Measurements from ENCODE around the gene EPHB2. TPM values are rescaled to one million over a fixed set of nuclear protein-coding genes. Genes with fewer than 3 reads are reported as not detected.

EPHB2 gene
- total and polyA plus RNA-seq, 2 donors (not counting 3 experiments of a cell fraction or from before 2014, with no cell fraction given), result 50.8 to 69.1 TPM

- intact Hi-C loops (cut with micrococcal nuclease), result no loop called here
- H3K9me1 ChIP-seq (replicated peaks; ENCODE audit: control insufficient read depth, extremely low read depth, insufficient read depth, low read length), result no peaks in the 10 kb centered on the region
- no peak for DNase-seq (ENCODE audit: low read depth, low spot score)
Measured at GRCh38 chr1:22793647-22794046, 83.0 kb downstream of the EPHB2 start.

More at GRCh38 chr1:22793647-22794046, 83.0 kb downstream of the EPHB2 start:
- H3K27me3 ChIP-seq (ENCODE audit: control insufficient read depth in 2 of 2, insufficient read depth in 2 of 2, low read length in 2 of 2), result no peaks in the 10 kb centered on the region
- no peak for FAIRE-seq
- H3K9me3 ChIP-seq (replicated peaks; ENCODE audit: control insufficient read depth, insufficient read depth, low read length), result no peaks in the 10 kb centered on the region
- no peak overlapping the region for H3K4me2 ChIP-seq (ENCODE audit: insufficient read depth, low read length)
- no peak overlapping the region for H3K27ac ChIP-seq (ENCODE audit: insufficient read depth, low read depth, low read length)
- no peaks in the 10 kb centered on the region for H3K36me3 ChIP-seq (ENCODE audit: control insufficient read depth in 2 of 2, extremely low read depth in 1 of 2, insufficient read depth in 2 of 2, low read length in 2 of 2)
- no peak overlapping the region for H3K4me3 ChIP-seq (replicated peaks in 1 of 3; ENCODE audit: insufficient read depth in 1 of 3, low read depth in 1 of 3, low read length in 3 of 3)
- H2AFZ ChIP-seq (ENCODE audit: low read depth, low read length), result no peak overlapping the region
- no peaks in the 10 kb centered on the region for H4K20me1 ChIP-seq (replicated peaks; ENCODE audit: control insufficient read depth, extremely low read depth, insufficient read depth, low read length)
- H3K79me2 ChIP-seq (ENCODE audit: control insufficient read depth, insufficient read depth, low read length), result peaks cover 7% of the 10 kb centered on the region
- no peak overlapping the region for H3K9ac ChIP-seq (replicated peaks; ENCODE audit: extremely low read depth, insufficient read depth, low read length)
- ChIA-PET CTCF (interaction anchor here (1.1 to 1.3 kb wide), 2 partner anchors 10 to 95 kb away, joined by 3 read pairs; no protein-coding TSS in a partner anchor), POLR2A (no interaction called here)
- dilution Hi-C loops (cut with MboI; ENCODE audit: extremely low pct_ligation_motif_present, low sequenced_read_pairs), result no loop called here
- no TSS peak for BruUV-seq (replicated peaks)
- TF ChIP-seq EZH2 (IDR thresholded peaks at IDR 0.05; ENCODE audit: borderline replicate concordance, low read depth, low read length, severe bottlenecking), result no peak
- no peak for TF ChIP-seq POLR2A (IDR thresholded peaks at IDR 0.05; ENCODE audit: low read depth, low read length)
- no peak for TF ChIP-seq FOS (IDR thresholded peaks at IDR 0.05; ENCODE audit: borderline replicate concordance, insufficient read depth, low read length)
- TF ChIP-seq MYC (IDR thresholded peaks at IDR 0.05; ENCODE audit: low read depth, low read length), result no peak
- TF ChIP-seq GATA2 (IDR thresholded peaks at IDR 0.05; ENCODE audit: insufficient read depth, insufficient read length, low read depth, low read length), result no peak
- TF ChIP-seq CTCF (IDR thresholded peaks at IDR 0.05; ENCODE audit: extremely low read depth in 1 of 2, insufficient read depth in 1 of 2, low read depth in 1 of 2, low read length in 2 of 2), result no peak
- TF ChIP-seq POLR2AphosphoS5 (IDR thresholded peaks at IDR 0.05; ENCODE audit: insufficient read depth, low read depth, low read length), result no peak
- no peak for TF ChIP-seq JUN (IDR thresholded peaks at IDR 0.05; ENCODE audit: borderline replicate concordance, insufficient read depth, insufficient read length, low read depth)
- no peak for TF ChIP-seq MAX (IDR thresholded peaks at IDR 0.05; ENCODE audit: insufficient read depth, insufficient read length)
- H3K4me1 ChIP-seq (ENCODE audit: control insufficient read depth, extremely low read depth, insufficient read depth, low read length), result peaks cover 4% of the 10 kb centered on the region
